Measurements from ENCODE around the gene CPHXL2.

CPHXL2 gene

DNA sequence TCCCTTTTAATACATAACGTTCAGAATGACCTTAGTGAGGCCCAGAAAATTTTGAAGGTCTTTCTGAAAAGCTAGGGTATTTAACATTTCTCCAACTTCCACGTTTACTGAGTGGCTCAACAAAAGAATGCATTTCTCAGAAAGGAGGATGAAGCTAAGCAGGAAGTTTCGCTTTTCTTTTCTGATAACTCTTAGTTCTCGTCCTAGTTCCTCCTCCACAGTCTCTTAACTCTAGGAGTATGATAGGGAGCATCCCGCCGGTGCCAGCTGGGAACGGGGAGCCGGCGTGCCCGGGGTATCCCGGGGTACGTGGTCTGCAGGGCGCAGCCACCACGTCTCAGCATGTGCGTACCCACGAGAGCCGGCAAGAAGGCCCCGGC is 29.7 kb downstream of the CPHXL2 start:
- Histone ChIP-seq H3K36me3 (ENCODE audit: control insufficient read depth in 1 of 2, insufficient read depth in 2 of 2, low read length in 2 of 2) (peaks cover 6 to 14% of the 10 kb centered on the region in 2 experiments), H3K4me3 (ENCODE audit: low read depth, low read length) (peak overlapping the region; percentile 90), H4K91ac (ENCODE audit: low read depth, low read length) (peak overlapping the region; percentile 62), H3K79me2 (ENCODE audit: control insufficient read depth, insufficient read depth, low read length, poor library complexity) (peaks cover 18% of the 10 kb centered on the region), H2BK5ac (ENCODE audit: low read depth, low read length, poor library complexity) (peak overlapping the region; percentile 2), H3K14ac (ENCODE audit: low read length) (peak overlapping the region; percentile 27), H2BK120ac (ENCODE audit: insufficient read depth, low read length, poor library complexity) (peak overlapping the region; percentile 40), H2AFZ (ENCODE audit: insufficient read depth, low read length, poor library complexity) (peak overlapping the region; percentile 9), H3K4me2 (ENCODE audit: low read length) (peak overlapping the region; percentile 72), H3K23ac (ENCODE audit: low read length) (no peak overlapping the region), H3K9ac (ENCODE audit: low read length) (peak overlapping the region; percentile 93), H3K79me1 (ENCODE audit: low read length) (peaks cover 14% of the 10 kb centered on the region), H3K9me3 (ENCODE audit: insufficient read depth, low read depth, low read length) (no peaks in the 10 kb centered on the region), H3K27ac (ENCODE audit: low read depth, low read length) (no peak overlapping the region), H3K18ac (ENCODE audit: low read length) (peak overlapping the region; percentile 19), H3K4ac (ENCODE audit: low read depth, low read length) (peak overlapping the region; percentile 31), H3K4me1 (ENCODE audit: control insufficient read depth in 1 of 2, insufficient read depth in 2 of 2, low read length in 2 of 2) (peaks cover 3 to 13% of the 10 kb centered on the region in 2 experiments), H2AK5ac (ENCODE audit: low read length) (no peak overlapping the region), H4K12ac (ENCODE audit: low read depth, low read length) (peak overlapping the region; percentile 16), H3K27me3 (ENCODE audit: insufficient read depth, low read length) (no peaks in the 10 kb centered on the region), H4K8ac (ENCODE audit: low read depth, low read length) (peak overlapping the region; percentile 88), H2BK12ac (ENCODE audit: low read length) (no peak overlapping the region)
- no CpG with 5 or more reads among the region's 18 CpGs for WGBS (ENCODE audit: extremely low coverage, insufficient coverage, insufficient read length)
- peak in 1 of 2 donors; percentile 14 for DNase-seq

- H3K27me3 ChIP-seq (ENCODE audit: insufficient read depth, low read length), result no peaks in the 10 kb centered on the region
- DNase-seq, result no peak
These were observed 32.4 kb downstream of the CPHXL2 start for GRCh38 chr16:75644240-75645012.

GRCh38 chr16:75640598-75640997 is 36.2 kb downstream of the CPHXL2 start:
- H2BK12ac ChIP-seq (ENCODE audit: low read length), result no peak overlapping the region
- no CpG with 5 or more reads among the region's 6 CpGs for WGBS (ENCODE audit: extremely low coverage, insufficient coverage, insufficient read length)

More at GRCh38 chr16:75644240-75645012, 32.4 kb downstream of the CPHXL2 start:
- Histone ChIP-seq H4K12ac (ENCODE audit: low read depth, low read length) (no peak overlapping the region), H3K79me2 (ENCODE audit: control insufficient read depth, insufficient read depth, low read length, poor library complexity) (peaks cover 18% of the 10 kb centered on the region), H3K9me3 (ENCODE audit: insufficient read depth, low read depth, low read length) (no peaks in the 10 kb centered on the region), H3K4me1 (ENCODE audit: control insufficient read depth in 1 of 2, insufficient read depth in 2 of 2, low read length in 2 of 2) (peaks cover 3 to 6% of the 10 kb centered on the region in 2 experiments), H2BK5ac (ENCODE audit: low read depth, low read length, poor library complexity) (no peak overlapping the region), H3K79me1 (ENCODE audit: low read length) (peaks cover 14% of the 10 kb centered on the region), H3K4me2 (ENCODE audit: low read length) (no peak overlapping the region), H3K4ac (ENCODE audit: low read depth, low read length) (peak overlapping the region; percentile 88), H2AFZ (ENCODE audit: insufficient read depth, low read length, poor library complexity) (no peak overlapping the region), H4K8ac (ENCODE audit: low read depth, low read length) (no peak overlapping the region), H4K91ac (ENCODE audit: low read depth, low read length) (no peak overlapping the region), H2BK120ac (ENCODE audit: insufficient read depth, low read length, poor library complexity) (no peak overlapping the region), H2BK12ac (ENCODE audit: low read length) (no peak overlapping the region), H3K27ac (ENCODE audit: low read depth, low read length) (no peak overlapping the region), H3K14ac (ENCODE audit: low read length) (no peak overlapping the region), H3K36me3 (ENCODE audit: control insufficient read depth in 1 of 2, insufficient read depth in 2 of 2, low read length in 2 of 2) (peaks cover 19 to 32% of the 10 kb centered on the region in 2 experiments), H3K18ac (ENCODE audit: low read length) (peak overlapping the region; percentile 9), H3K9ac (ENCODE audit: low read length) (no peak overlapping the region), H3K23ac (ENCODE audit: low read length) (no peak overlapping the region), H2AK5ac (ENCODE audit: low read length) (no peak overlapping the region), H3K4me3 (ENCODE audit: low read depth, low read length) (no peak overlapping the region)
- no CpG with 5 or more reads among the region's 7 CpGs for WGBS (ENCODE audit: extremely low coverage, insufficient coverage, insufficient read length)

GRCh38 chr16:75635036-75635435 is 41.8 kb downstream of the CPHXL2 start:
- Histone ChIP-seq H3K4me2 (ENCODE audit: low read length) (no peak overlapping the region), H4K12ac (ENCODE audit: low read depth, low read length) (no peak overlapping the region), H3K4me1 (ENCODE audit: control insufficient read depth in 1 of 2, insufficient read depth in 2 of 2, low read length in 2 of 2) (no peaks in the 10 kb centered on the region), H3K4me3 (ENCODE audit: low read depth, low read length) (no peak overlapping the region), H3K18ac (ENCODE audit: low read length) (no peak overlapping the region), H2BK12ac (ENCODE audit: low read length) (no peak overlapping the region), H3K9me3 (ENCODE audit: insufficient read depth, low read depth, low read length) (no peaks in the 10 kb centered on the region), H4K8ac (ENCODE audit: low read depth, low read length) (no peak overlapping the region), H3K27me3 (ENCODE audit: insufficient read depth, low read length) (no peaks in the 10 kb centered on the region), H3K14ac (ENCODE audit: low read length) (no peak overlapping the region), H3K27ac (ENCODE audit: low read depth, low read length) (no peak overlapping the region), H3K79me2 (ENCODE audit: control insufficient read depth, insufficient read depth, low read length, poor library complexity) (no peaks in the 10 kb centered on the region), H2AFZ (ENCODE audit: insufficient read depth, low read length, poor library complexity) (no peak overlapping the region), H2AK5ac (ENCODE audit: low read length) (no peak overlapping the region), H3K4ac (ENCODE audit: low read depth, low read length) (no peak overlapping the region), H3K23ac (ENCODE audit: low read length) (no peak overlapping the region), H3K9ac (ENCODE audit: low read length) (no peak overlapping the region), H4K91ac (ENCODE audit: low read depth, low read length) (no peak overlapping the region), H2BK5ac (ENCODE audit: low read depth, low read length, poor library complexity) (no peak overlapping the region), H3K79me1 (ENCODE audit: low read length) (no peaks in the 10 kb centered on the region), H3K36me3 (ENCODE audit: control insufficient read depth in 1 of 2, insufficient read depth in 2 of 2, low read length in 2 of 2) (peaks cover 48 to 63% of the 10 kb centered on the region in 2 experiments), H2BK120ac (ENCODE audit: insufficient read depth, low read length, poor library complexity) (no peak overlapping the region)
- WGBS (ENCODE audit: extremely low coverage, insufficient coverage, insufficient read length), result no CpG with 5 or more reads among the region's 3 CpGs
- DNase-seq, result no peak

More at GRCh38 chr16:75640598-75640997, 36.2 kb downstream of the CPHXL2 start:
- Histone ChIP-seq H3K18ac (ENCODE audit: low read length) (no peak overlapping the region), H2BK120ac (ENCODE audit: insufficient read depth, low read length, poor library complexity) (no peak overlapping the region), H3K4me2 (ENCODE audit: low read length) (no peak overlapping the region), H3K23ac (ENCODE audit: low read length) (no peak overlapping the region), H3K27ac (ENCODE audit: low read depth, low read length) (no peak overlapping the region), H3K79me2 (ENCODE audit: control insufficient read depth, insufficient read depth, low read length, poor library complexity) (no peaks in the 10 kb centered on the region), H3K36me3 (ENCODE audit: control insufficient read depth in 1 of 2, insufficient read depth in 2 of 2, low read length in 2 of 2) (peaks cover 34 to 46% of the 10 kb centered on the region in 2 experiments), H3K27me3 (ENCODE audit: insufficient read depth, low read length) (no peaks in the 10 kb centered on the region), H2BK5ac (ENCODE audit: low read depth, low read length, poor library complexity) (no peak overlapping the region), H3K9me3 (ENCODE audit: insufficient read depth, low read depth, low read length) (no peaks in the 10 kb centered on the region), H3K4ac (ENCODE audit: low read depth, low read length) (no peak overlapping the region), H3K4me3 (ENCODE audit: low read depth, low read length) (no peak overlapping the region), H3K14ac (ENCODE audit: low read length) (no peak overlapping the region), H2AFZ (ENCODE audit: insufficient read depth, low read length, poor library complexity) (no peak overlapping the region), H3K79me1 (ENCODE audit: low read length) (no peaks in the 10 kb centered on the region), H3K9ac (ENCODE audit: low read length) (no peak overlapping the region), H3K4me1 (ENCODE audit: control insufficient read depth in 1 of 2, insufficient read depth in 2 of 2, low read length in 2 of 2) (no peaks in the 10 kb centered on the region), H4K12ac (ENCODE audit: low read depth, low read length) (no peak overlapping the region), H4K8ac (ENCODE audit: low read depth, low read length) (no peak overlapping the region), H2AK5ac (ENCODE audit: low read length) (no peak overlapping the region), H4K91ac (ENCODE audit: low read depth, low read length) (no peak overlapping the region)
- DNase-seq, result no peak

All from trophoblast cell (in vitro differentiated cells and primary cell).